ENCODE measurements around the gene WNT1.

The WNT1 gene

DNA sequence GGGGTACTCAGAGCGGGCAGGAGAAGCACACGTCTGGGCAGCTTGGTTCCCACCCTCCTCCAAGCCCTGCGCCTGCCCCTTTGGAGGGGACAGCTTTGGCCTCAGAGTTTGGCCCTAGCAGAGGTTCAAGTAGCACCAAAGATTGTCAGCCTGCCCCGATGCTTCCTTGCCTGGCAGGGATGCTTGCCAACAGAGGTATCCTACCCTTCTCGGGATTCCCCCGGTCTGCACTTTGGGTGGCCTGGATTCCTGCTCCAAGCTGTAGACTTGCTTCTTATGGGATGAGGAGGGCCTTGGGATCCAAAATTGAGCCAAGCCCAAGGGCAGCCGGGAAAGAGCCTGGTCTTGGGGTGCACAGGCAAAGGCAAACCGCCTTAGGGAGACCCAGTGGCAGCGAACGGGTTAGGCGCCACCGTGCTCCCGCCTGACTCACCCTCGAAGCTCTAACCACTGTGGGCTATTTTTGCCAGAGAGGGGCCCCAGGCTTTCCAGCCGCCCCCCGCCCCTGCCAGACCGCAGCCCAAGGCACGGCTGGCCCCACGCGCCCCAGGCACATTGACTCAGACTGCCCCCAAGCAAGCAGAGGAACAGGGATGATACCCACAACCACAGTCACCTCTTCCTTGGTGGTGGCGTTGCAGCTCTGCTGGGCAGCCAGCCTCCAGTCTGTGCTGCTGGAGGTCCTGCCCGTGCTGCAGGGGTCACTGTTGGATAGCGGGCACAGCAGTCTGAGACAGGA, 5.7 kb upstream of the WNT1 start:
- no peak for TF ChIP-seq CREB1 (IDR thresholded peaks at IDR 0.05; ENCODE audit: low read depth)
- TF ChIP-seq, protein P1, sequence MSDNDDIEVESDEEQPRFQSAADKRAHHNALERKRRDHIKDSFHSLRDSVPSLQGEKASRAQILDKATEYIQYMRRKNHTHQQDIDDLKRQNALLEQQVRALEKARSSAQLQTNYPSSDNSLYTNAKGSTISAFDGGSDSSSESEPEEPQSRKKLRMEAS (IDR thresholded peaks at IDR 0.05), result no peak
- no peak for TF ChIP-seq CEBPB (IDR thresholded peaks at IDR 0.05)
- no peak for TF ChIP-seq EP300 (IDR thresholded peaks at IDR 0.05; ENCODE audit: borderline replicate concordance)
- TF ChIP-seq, protein P2, sequence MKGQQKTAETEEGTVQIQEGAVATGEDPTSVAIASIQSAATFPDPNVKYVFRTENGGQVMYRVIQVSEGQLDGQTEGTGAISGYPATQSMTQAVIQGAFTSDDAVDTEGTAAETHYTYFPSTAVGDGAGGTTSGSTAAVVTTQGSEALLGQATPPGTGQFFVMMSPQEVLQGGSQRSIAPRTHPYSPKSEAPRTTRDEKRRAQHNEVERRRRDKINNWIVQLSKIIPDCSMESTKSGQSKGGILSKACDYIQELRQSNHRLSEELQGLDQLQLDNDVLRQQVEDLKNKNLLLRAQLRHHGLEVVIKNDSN (IDR thresholded peaks at IDR 0.05), result no peak
- no peak for TF ChIP-seq TCF12 (IDR thresholded peaks at IDR 0.05; ENCODE audit: low read depth)
- TF ChIP-seq, protein P3, sequence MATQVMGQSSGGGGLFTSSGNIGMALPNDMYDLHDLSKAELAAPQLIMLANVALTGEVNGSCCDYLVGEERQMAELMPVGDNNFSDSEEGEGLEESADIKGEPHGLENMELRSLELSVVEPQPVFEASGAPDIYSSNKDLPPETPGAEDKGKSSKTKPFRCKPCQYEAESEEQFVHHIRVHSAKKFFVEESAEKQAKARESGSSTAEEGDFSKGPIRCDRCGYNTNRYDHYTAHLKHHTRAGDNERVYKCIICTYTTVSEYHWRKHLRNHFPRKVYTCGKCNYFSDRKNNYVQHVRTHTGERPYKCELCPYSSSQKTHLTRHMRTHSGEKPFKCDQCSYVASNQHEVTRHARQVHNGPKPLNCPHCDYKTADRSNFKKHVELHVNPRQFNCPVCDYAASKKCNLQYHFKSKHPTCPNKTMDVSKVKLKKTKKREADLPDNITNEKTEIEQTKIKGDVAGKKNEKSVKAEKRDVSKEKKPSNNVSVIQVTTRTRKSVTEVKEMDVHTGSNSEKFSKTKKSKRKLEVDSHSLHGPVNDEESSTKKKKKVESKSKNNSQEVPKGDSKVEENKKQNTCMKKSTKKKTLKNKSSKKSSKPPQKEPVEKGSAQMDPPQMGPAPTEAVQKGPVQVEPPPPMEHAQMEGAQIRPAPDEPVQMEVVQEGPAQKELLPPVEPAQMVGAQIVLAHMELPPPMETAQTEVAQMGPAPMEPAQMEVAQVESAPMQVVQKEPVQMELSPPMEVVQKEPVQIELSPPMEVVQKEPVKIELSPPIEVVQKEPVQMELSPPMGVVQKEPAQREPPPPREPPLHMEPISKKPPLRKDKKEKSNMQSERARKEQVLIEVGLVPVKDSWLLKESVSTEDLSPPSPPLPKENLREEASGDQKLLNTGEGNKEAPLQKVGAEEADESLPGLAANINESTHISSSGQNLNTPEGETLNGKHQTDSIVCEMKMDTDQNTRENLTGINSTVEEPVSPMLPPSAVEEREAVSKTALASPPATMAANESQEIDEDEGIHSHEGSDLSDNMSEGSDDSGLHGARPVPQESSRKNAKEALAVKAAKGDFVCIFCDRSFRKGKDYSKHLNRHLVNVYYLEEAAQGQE (IDR thresholded peaks at IDR 0.05; ENCODE audit: low read depth), result no peak
- no peak for TF ChIP-seq RAD21 (IDR thresholded peaks at IDR 0.05; ENCODE audit: low read depth)

DNA sequence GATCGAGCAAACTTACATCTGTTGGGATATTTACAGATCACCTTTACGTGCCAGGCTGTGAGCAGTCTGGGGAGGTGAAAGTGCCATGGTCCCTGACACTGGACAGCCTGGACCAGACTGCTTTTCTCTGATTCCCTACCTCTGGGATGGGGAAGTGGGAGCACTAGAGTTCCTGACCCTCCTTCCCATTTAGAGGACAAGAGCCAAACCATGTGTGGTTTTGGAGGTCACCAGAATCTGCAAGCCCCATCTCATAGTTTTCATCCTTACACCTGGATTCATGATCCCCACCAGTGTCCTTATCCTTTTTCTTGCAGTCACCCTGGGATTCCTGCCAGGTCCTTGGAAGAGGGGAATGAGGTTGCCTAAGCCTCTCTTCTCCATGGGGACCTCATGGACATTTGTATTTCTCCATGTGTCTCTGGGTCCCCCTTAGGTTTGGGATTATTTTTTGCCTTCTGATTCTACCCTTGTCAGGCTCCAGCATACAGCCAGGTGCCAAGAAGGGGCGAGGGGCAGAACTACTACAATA, 5.1 kb upstream of the WNT1 start:
- TF ChIP-seq EP300 (IDR thresholded peaks at IDR 0.05; ENCODE audit: borderline replicate concordance) (no peak), TAF1 (IDR thresholded peaks at IDR 0.05; ENCODE audit: low read depth) (no peak), CREB1 (IDR thresholded peaks at IDR 0.05; ENCODE audit: low read depth) (no peak), CEBPB (IDR thresholded peaks at IDR 0.05) (no peak), FOXM1 (IDR thresholded peaks at IDR 0.05; ENCODE audit: borderline replicate concordance, low read depth) (no peak), ZBTB7A (IDR thresholded peaks at IDR 0.05; ENCODE audit: low read depth) (no peak), EGR1 (IDR thresholded peaks at IDR 0.05) (no peak), RAD21 (IDR thresholded peaks at IDR 0.05; ENCODE audit: low read depth) (no peak), TEAD4 (IDR thresholded peaks at IDR 0.05) (no peak), NFIC (IDR thresholded peaks at IDR 0.05) (no peak), YY1 (IDR thresholded peaks at IDR 0.05; ENCODE audit: low read depth) (no peak), TCF12 (IDR thresholded peaks at IDR 0.05; ENCODE audit: low read depth) (no peak)
- TF ChIP-seq, protein P2 (IDR thresholded peaks at IDR 0.05), result no peak
- TF ChIP-seq, protein P3 (IDR thresholded peaks at IDR 0.05; ENCODE audit: low read depth), result no peak
- TF ChIP-seq, protein P1 (IDR thresholded peaks at IDR 0.05), result no peak

DNA sequence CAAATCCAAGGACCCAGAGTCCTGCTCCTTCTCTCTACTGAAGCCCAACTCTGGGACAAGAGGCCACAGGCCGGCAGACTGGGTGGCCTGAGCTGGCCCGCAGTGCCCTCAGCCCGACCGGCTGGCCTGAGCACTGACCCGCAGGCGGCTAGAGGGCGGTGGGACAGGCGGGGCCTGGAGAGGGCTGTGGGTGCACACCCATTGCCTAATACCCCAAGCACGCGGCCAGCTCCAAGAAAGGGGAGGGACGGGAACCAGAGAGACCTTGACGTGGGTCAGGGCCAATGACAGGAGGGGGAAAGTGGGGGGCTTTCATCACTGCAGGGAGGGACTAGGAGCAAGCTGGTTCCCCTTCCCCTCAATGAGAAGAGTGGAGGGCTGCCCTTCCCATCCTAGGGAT, 4.6 kb upstream of the WNT1 start:
- TF ChIP-seq TAF1 (IDR thresholded peaks at IDR 0.05; ENCODE audit: low read depth), result no peak
- TF ChIP-seq FOXM1 (IDR thresholded peaks at IDR 0.05; ENCODE audit: borderline replicate concordance, low read depth), result no peak
- TF ChIP-seq ZBTB7A (IDR thresholded peaks at IDR 0.05; ENCODE audit: low read depth), result no peak
- no peak for TF ChIP-seq NFIC (IDR thresholded peaks at IDR 0.05)
- TF ChIP-seq CEBPB (IDR thresholded peaks at IDR 0.05), result no peak
- no peak for TF ChIP-seq TCF12 (IDR thresholded peaks at IDR 0.05; ENCODE audit: low read depth)
- no peak for TF ChIP-seq RAD21 (IDR thresholded peaks at IDR 0.05; ENCODE audit: low read depth)
- TF ChIP-seq CREB1 (IDR thresholded peaks at IDR 0.05; ENCODE audit: low read depth), result no peak
- TF ChIP-seq, protein P3 (IDR thresholded peaks at IDR 0.05; ENCODE audit: low read depth), result no peak
- TF ChIP-seq, protein P2 (IDR thresholded peaks at IDR 0.05), result no peak
- TF ChIP-seq EGR1 (IDR thresholded peaks at IDR 0.05), result no peak
- TF ChIP-seq TEAD4 (IDR thresholded peaks at IDR 0.05), result no peak
- no peak for TF ChIP-seq EP300 (IDR thresholded peaks at IDR 0.05; ENCODE audit: borderline replicate concordance)
- no peak for TF ChIP-seq YY1 (IDR thresholded peaks at IDR 0.05; ENCODE audit: low read depth)
- TF ChIP-seq, protein P1 (IDR thresholded peaks at IDR 0.05), result no peak
